GM23338 (cell line): ENCODE data around the gene RPS6KA4. TPM values are rescaled to one million over a fixed set of nuclear protein-coding genes. Genes with fewer than 3 reads are reported as not detected.
A peak's percentile ranks its signal among the peaks of the same experiment; 100 is the strongest.

Experiments used
- ATAC-seq: fragments of 200-7000 bp; cut with Tn5 transposase; 3 replicates; pipeline ENCODE4 v1.9.1; 2020
- DNase-seq: peaks from one replicate; pipeline ENCODE4 v3.0.0-alpha.2; 2015; ENCODE audit warnings: low spot score
- H2AFZ ChIP-seq: fragments of 200-600 bp; sonication (generic); 2 replicates; pipeline ENCODE4 v1.8.0; 2016; ENCODE audit warnings: antibody characterized with exemption, mild to moderate bottlenecking, moderate library complexity
- H3F3A ChIP-seq: fragments of 200-600 bp; sonication (generic); replicated peaks from 2 replicates; pipeline ENCODE4 v1.8.0; 2017; ENCODE audit warnings: antibody characterized with exemption, mixed run types, low read depth
- H3K27ac ChIP-seq: fragments of 200-600 bp; sonication (generic); 2 replicates; pipeline ENCODE4 v1.6.1; 2016; ENCODE audit warnings: low read depth
- H3K27me3 ChIP-seq: fragments of 200-600 bp; sonication (generic); 2 replicates; pipeline ENCODE4 v1.8.0; 2016; ENCODE audit warnings: mild to moderate bottlenecking, mixed run types, moderate library complexity; ENCODE audit not compliant: insufficient read depth
- H3K36me3 ChIP-seq: fragments of 200-600 bp; sonication (generic); 2 replicates; pipeline ENCODE4 v1.8.0; 2016; ENCODE audit warnings: mild to moderate bottlenecking; ENCODE audit not compliant: insufficient read depth
- H3K4me1 ChIP-seq: fragments of 200-600 bp; sonication (generic); 2 replicates; pipeline ENCODE4 v1.8.0; 2016; ENCODE audit warnings: mild to moderate bottlenecking, moderate library complexity; ENCODE audit not compliant: insufficient read depth
- H3K4me2 ChIP-seq: fragments of 200-600 bp; sonication (generic); 2 replicates; pipeline ENCODE4 v1.7.1; 2017; ENCODE audit warnings: mixed run types
- H3K4me3 ChIP-seq: fragments of 200-600 bp; sonication (generic); 2 replicates; pipeline ENCODE4 v1.6.1; 2016; ENCODE audit warnings: mixed run types
- H3K79me2 ChIP-seq: fragments of 200-600 bp; sonication (generic); replicated peaks from 2 replicates; pipeline ENCODE4 v1.8.0; 2017; ENCODE audit warnings: mild to moderate bottlenecking; ENCODE audit not compliant: insufficient read depth
- H3K9me2 ChIP-seq: fragments of 200-600 bp; sonication (generic); 2 replicates; pipeline ENCODE4 v1.8.0; 2017; ENCODE audit not compliant: insufficient read depth
- H4K20me1 ChIP-seq: fragments of 200-600 bp; sonication (generic); replicated peaks from 2 replicates; pipeline ENCODE4 v1.8.0; 2017; ENCODE audit warnings: mild to moderate bottlenecking; ENCODE audit not compliant: insufficient read depth
- H3K27ac Mint-ChIP-seq: 2 replicates; pipeline ENCODE4 v1.8.0; 2020; ENCODE audit warnings: inconsistent platforms, mild to moderate bottlenecking, moderate library complexity, mixed read lengths
- H3K27me3 Mint-ChIP-seq: 3 replicates; pipeline ENCODE4 v1.8.0; 2022; ENCODE audit warnings: low read depth, mild to moderate bottlenecking, moderate library complexity, mixed read lengths, inconsistent platforms; ENCODE audit not compliant: insufficient read depth, poor library complexity
- H3K36me3 Mint-ChIP-seq: 3 replicates; pipeline ENCODE4 v1.8.0; 2021; ENCODE audit warnings: low read depth, mild to moderate bottlenecking, inconsistent platforms, moderate library complexity, mixed read lengths
- H3K4me1 Mint-ChIP-seq: 3 replicates; pipeline ENCODE4 v1.8.0; 2020; ENCODE audit warnings: mild to moderate bottlenecking, inconsistent platforms, mixed read lengths
- H3K4me3 Mint-ChIP-seq: 3 replicates; pipeline ENCODE4 v1.8.0; 2021; ENCODE audit warnings: moderate library complexity, mild to moderate bottlenecking, inconsistent platforms, mixed read lengths
- H3K9me3 Mint-ChIP-seq: 3 replicates; pipeline ENCODE4 v1.8.0; 2020; ENCODE audit warnings: moderate library complexity, mild to moderate bottlenecking, inconsistent platforms, mixed read lengths
- CREB1 ChIP-seq: fragments of 250-450 bp; sonication (Bioruptor Pico); IDR thresholded peaks from 2 replicates; pipeline ENCODE4 v1.5.0; 2020; ENCODE audit warnings: low read depth, mild to moderate bottlenecking, moderate library complexity
- CTCF ChIP-seq, 2 experiments: fragments of 200-600 bp in 1 of 2; sonication (generic) in 1 of 2; conservative IDR thresholded peaks; 2 replicates each; pipeline versions ENCODE4 v1.5.1 to v1.6.1; 2016 to 2017; ENCODE audit warnings: antibody characterized with exemption in 2 of 2, low read depth in 2 of 2, mild to moderate bottlenecking in 2 of 2, moderate library complexity in 1 of 2
- NANOG ChIP-seq: IDR thresholded peaks from 2 replicates; pipeline ENCODE4 v1.6.1; 2016; ENCODE audit warnings: antibody characterized with exemption, borderline replicate concordance
- POLR2AphosphoS5 ChIP-seq: IDR thresholded peaks from 2 replicates; pipeline ENCODE4 v1.6.1; 2016; ENCODE audit warnings: antibody characterized with exemption, low read depth
- REST ChIP-seq: IDR thresholded peaks from one replicate; pipeline ENCODE4 v1.6.1; 2018; ENCODE audit warnings: antibody characterized with exemption; ENCODE audit not compliant: unreplicated experiment
- polyA plus RNA-seq: library from polyadenylated mRNA; unstranded; fragments of >200 nt; fragmentation: Nextera tagmentation; extraction: Ambion mirVana; gene quantifications from 2 replicates; pipeline ENCODE4 v1.2.1, GENCODE V29; 2016
- total RNA-seq: library from RNA; depleted of rRNA; stranded (reverse); fragments of >200 nt; shearing (Covaris generic); gene quantifications from 2 replicates; pipeline ENCODE4 v1.2.3, GENCODE V29; 2014
- TF ChIP-seq, protein P1 (sequence below): fragments of 250-450 bp; sonication (Bioruptor Pico); IDR thresholded peaks from 2 replicates; pipeline ENCODE4 v1.5.0; 2020; ENCODE audit warnings: mild to moderate bottlenecking, moderate library complexity
- TF ChIP-seq, protein P2 (sequence below): IDR thresholded peaks from 2 replicates; pipeline ENCODE4 v1.6.1; 2016; ENCODE audit warnings: antibody characterized with exemption

The RPS6KA4 gene
- total and polyA plus RNA-seq, 2 experiments from 2014 or later = 3.5 to 19.9 TPM

GRCh38 chr11:64327993-64328392, 31.0 kb upstream of the RPS6KA4 start (continued):
- TF ChIP-seq, protein P1, sequence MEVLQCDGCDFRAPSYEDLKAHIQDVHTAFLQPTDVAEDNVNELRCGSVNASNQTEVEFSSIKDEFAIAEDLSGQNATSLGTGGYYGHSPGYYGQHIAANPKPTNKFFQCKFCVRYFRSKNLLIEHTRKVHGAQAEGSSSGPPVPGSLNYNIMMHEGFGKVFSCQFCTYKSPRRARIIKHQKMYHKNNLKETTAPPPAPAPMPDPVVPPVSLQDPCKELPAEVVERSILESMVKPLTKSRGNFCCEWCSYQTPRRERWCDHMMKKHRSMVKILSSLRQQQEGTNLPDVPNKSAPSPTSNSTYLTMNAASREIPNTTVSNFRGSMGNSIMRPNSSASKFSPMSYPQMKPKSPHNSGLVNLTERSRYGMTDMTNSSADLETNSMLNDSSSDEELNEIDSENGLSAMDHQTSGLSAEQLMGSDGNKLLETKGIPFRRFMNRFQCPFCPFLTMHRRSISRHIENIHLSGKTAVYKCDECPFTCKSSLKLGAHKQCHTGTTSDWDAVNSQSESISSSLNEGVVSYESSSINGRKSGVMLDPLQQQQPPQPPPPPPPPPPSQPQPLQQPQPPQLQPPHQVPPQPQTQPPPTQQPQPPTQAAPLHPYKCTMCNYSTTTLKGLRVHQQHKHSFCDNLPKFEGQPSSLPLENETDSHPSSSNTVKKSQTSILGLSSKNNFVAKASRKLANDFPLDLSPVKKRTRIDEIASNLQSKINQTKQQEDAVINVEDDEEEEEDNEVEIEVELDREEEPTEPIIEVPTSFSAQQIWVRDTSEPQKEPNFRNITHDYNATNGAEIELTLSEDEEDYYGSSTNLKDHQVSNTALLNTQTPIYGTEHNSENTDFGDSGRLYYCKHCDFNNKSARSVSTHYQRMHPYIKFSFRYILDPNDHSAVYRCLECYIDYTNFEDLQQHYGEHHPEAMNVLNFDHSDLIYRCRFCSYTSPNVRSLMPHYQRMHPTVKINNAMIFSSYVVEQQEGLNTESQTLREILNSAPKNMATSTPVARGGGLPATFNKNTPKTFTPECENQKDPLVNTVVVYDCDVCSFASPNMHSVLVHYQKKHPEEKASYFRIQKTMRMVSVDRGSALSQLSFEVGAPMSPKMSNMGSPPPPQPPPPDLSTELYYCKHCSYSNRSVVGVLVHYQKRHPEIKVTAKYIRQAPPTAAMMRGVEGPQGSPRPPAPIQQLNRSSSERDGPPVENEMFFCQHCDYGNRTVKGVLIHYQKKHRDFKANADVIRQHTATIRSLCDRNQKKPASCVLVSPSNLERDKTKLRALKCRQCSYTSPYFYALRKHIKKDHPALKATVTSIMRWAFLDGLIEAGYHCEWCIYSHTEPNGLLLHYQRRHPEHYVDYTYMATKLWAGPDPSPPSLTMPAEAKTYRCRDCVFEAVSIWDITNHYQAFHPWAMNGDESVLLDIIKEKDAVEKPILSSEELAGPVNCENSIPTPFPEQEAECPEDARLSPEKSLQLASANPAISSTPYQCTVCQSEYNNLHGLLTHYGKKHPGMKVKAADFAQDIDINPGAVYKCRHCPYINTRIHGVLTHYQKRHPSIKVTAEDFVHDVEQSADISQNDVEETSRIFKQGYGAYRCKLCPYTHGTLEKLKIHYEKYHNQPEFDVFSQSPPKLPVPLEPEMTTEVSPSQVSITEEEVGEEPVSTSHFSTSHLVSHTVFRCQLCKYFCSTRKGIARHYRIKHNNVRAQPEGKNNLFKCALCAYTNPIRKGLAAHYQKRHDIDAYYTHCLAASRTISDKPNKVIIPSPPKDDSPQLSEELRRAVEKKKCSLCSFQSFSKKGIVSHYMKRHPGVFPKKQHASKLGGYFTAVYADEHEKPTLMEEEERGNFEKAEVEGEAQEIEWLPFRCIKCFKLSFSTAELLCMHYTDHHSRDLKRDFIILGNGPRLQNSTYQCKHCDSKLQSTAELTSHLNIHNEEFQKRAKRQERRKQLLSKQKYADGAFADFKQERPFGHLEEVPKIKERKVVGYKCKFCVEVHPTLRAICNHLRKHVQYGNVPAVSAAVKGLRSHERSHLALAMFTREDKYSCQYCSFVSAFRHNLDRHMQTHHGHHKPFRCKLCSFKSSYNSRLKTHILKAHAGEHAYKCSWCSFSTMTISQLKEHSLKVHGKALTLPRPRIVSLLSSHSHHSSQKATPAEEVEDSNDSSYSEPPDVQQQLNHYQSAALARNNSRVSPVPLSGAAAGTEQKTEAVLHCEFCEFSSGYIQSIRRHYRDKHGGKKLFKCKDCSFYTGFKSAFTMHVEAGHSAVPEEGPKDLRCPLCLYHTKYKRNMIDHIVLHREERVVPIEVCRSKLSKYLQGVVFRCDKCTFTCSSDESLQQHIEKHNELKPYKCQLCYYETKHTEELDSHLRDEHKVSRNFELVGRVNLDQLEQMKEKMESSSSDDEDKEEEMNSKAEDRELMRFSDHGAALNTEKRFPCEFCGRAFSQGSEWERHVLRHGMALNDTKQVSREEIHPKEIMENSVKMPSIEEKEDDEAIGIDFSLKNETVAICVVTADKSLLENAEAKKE = no peak
- TF ChIP-seq NANOG (no peak), CREB1 (CRISPR knock-in tag) (no peak)
- TF ChIP-seq, protein P2, sequence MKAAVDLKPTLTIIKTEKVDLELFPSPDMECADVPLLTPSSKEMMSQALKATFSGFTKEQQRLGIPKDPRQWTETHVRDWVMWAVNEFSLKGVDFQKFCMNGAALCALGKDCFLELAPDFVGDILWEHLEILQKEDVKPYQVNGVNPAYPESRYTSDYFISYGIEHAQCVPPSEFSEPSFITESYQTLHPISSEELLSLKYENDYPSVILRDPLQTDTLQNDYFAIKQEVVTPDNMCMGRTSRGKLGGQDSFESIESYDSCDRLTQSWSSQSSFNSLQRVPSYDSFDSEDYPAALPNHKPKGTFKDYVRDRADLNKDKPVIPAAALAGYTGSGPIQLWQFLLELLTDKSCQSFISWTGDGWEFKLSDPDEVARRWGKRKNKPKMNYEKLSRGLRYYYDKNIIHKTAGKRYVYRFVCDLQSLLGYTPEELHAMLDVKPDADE = no peak

GRCh38 chr11:64330888-64331287, 28.1 kb upstream of the RPS6KA4 start:
- DNase-seq (no peak), ATAC-seq (peak; percentile 21)
- H3K27ac ChIP-seq = no peak overlapping the region
- 0 out of 2 replicates have a peak overlapping the region, but pooled peaks have one; percentile 59 for H2AFZ ChIP-seq
- H3K27me3 Mint-ChIP-seq = peaks cover 8% of the 10 kb centered on the region
- no peaks in the 10 kb centered on the region for H3K27me3 ChIP-seq
- H3K36me3 Mint-ChIP-seq = no peaks in the 10 kb centered on the region
- H3K27ac Mint-ChIP-seq = no peak overlapping the region
- H4K20me1 ChIP-seq = no peaks in the 10 kb centered on the region
- peaks cover 3% of the 10 kb centered on the region; the same call in 1 of the 2 replicates for H3K4me1 ChIP-seq
- peaks cover 9% of the 10 kb centered on the region for H3K4me1 Mint-ChIP-seq
- no peaks in the 10 kb centered on the region for H3K79me2 ChIP-seq
- H3K9me3 Mint-ChIP-seq = no peaks in the 10 kb centered on the region
- H3F3A ChIP-seq = 0 out of 2 replicates have a peak, but pooled peaks cover 8% of the 10 kb centered on the region
- H3K4me2 ChIP-seq = no peak overlapping the region
- H3K36me3 ChIP-seq = no peaks in the 10 kb centered on the region
- H3K4me3 Mint-ChIP-seq = no peak overlapping the region; the same call in 2 of the 3 replicates
- no peaks in the 10 kb centered on the region for H3K9me2 ChIP-seq
- H3K4me3 ChIP-seq = no peak overlapping the region
- TF ChIP-seq CREB1 (CRISPR knock-in tag) (no peak), CTCF (conservative IDR thresholded peaks at IDR 0.05; ENCODE audit: low read depth in 2 of 2) (no peak), POLR2AphosphoS5 (no peak), REST (no peak)
- TF ChIP-seq, protein P2 = no peak
